Skeletal muscle tissue (tissue), 4 donors: ENCODE data around the gene XIRP2. TPM values are rescaled to one million over a fixed set of nuclear protein-coding genes. Genes with fewer than 3 reads are reported as not detected.

Experiments
- H3K27ac ChIP-seq: one replicate; pipeline ENCODE4 v1.7.0; 2013; ENCODE audit warnings: mild to moderate bottlenecking, low read depth, low read length, inconsistent platforms
- H3K27me3 ChIP-seq, 3 donors: one replicate each; pipeline ENCODE4 v1.7.0; 2013; ENCODE audit warnings: low read length in 3 of 3; ENCODE audit not compliant: control insufficient read depth in 3 of 3, insufficient read depth in 3 of 3
- H3K36me3 ChIP-seq, 3 donors: one replicate each; pipeline ENCODE4 v1.7.0; 2013; ENCODE audit warnings: low read length in 3 of 3; ENCODE audit not compliant: control insufficient read depth in 3 of 3, insufficient read depth in 3 of 3
- H3K4me1 ChIP-seq, 3 donors: one replicate each; pipeline ENCODE4 v1.7.0; 2013; ENCODE audit warnings: low read length in 3 of 3, mild to moderate bottlenecking in 3 of 3; ENCODE audit not compliant: control insufficient read depth in 3 of 3, insufficient read depth in 3 of 3
- H3K4me3 ChIP-seq, 3 donors: one replicate each; pipeline ENCODE4 v1.7.0; 2013; ENCODE audit warnings: low read length in 3 of 3
- H3K9ac ChIP-seq, 3 donors: one replicate each; pipeline ENCODE4 v1.7.0; 2013; ENCODE audit warnings: low read length in 3 of 3, mild to moderate bottlenecking in 3 of 3, moderate library complexity in 2 of 3, low read depth in 1 of 3
- H3K9me3 ChIP-seq, 3 donors: one replicate each; pipeline ENCODE4 v1.7.0; 2013; ENCODE audit warnings: low read length in 3 of 3; ENCODE audit not compliant: control insufficient read depth in 3 of 3
- total RNA-seq: library from RNA; depleted of rRNA; stranded (reverse); fragments of >200 nt; gene quantifications from one replicate; pipeline ENCODE4 v1.2.3, GENCODE V29; 2014
- donor health status: Osteomylitis.

XIRP2 gene
- total RNA-seq, 1 donor from 2014 or later, result 38.6 TPM

DNA sequence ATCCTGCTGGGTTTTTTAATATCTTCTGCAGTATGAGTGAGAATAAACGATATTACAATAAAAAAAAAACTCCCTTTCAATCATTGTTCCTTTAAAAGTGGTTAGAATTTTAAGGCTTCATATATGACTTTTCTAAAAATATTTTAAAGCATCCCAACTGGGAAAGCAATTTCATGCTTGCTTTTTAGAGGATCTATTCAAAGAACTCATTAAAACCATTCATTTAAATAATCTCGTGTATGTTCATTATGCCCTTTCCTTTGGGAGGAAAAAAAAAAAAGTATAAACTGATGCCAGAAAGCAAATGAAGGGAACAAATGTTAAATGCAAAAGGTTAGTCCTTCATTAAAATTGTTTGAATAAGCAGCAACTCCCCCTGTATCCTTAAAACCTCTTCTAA is 81.2 kb downstream of the XIRP2 start:
- peaks cover 0 to 3% (median 0%) of the 10 kb centered on the region in 3 donors for H3K9me3 ChIP-seq
- no peak overlapping the region for H3K27ac ChIP-seq
- H3K4me3 ChIP-seq, result no peak overlapping the region
- H3K9ac ChIP-seq, result no peak overlapping the region
- H3K36me3 ChIP-seq, result no peaks in the 10 kb centered on the region
- no peaks in the 10 kb centered on the region for H3K4me1 ChIP-seq
- no peaks in the 10 kb centered on the region for H3K27me3 ChIP-seq

DNA sequence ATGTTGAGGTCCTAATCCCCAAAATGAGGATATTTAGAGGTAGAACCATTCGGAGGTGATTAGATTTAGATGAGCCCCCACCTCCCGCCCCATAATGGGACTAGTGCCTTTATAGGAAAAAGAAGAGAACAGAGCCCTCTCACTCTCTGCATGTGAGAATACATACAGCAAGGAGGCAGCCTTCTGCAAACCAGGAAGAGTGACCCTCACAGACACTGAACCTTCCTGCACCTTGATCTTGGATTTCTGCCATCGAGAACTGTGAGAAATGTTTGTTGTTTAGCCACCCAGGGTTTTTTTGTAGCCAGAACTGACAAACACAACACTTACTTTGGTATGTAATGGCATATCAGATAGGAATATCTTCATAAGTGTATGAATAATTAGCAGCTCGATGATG is 83.7 kb downstream of the XIRP2 start:
- Histone ChIP-seq H3K27me3 (no peaks in the 10 kb centered on the region), H3K27ac (no peak overlapping the region), H3K9me3 (peaks cover 0 to 3% (median 2%) of the 10 kb centered on the region in 3 donors), H3K4me3 (no peak overlapping the region), H3K4me1 (no peaks in the 10 kb centered on the region), H3K9ac (no peak overlapping the region), H3K36me3 (no peaks in the 10 kb centered on the region)

DNA sequence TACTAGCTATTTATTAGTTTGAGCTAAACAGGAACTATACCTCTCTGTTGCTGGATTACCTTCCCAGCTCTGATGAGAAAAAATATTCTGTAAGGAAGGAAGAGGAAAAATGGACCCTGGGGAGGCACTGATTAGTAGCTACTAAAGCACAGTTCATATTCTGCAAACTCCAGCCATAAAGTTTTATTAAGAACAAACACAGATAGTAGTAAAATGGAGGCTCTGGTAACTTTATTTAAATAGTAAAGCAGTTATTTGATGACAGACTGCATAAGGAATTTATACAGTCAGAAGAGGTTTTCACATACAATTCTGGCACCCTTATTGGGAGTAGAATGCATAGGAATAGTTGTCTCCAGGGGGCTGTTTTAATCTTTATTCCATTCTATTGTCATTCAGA is 84.1 kb downstream of the XIRP2 start:
- Histone ChIP-seq H3K9ac (no peak overlapping the region), H3K4me3 (no peak overlapping the region), H3K9me3 (peaks cover 0 to 3% (median 2%) of the 10 kb centered on the region in 3 donors), H3K36me3 (no peaks in the 10 kb centered on the region), H3K27ac (no peak overlapping the region), H3K4me1 (no peaks in the 10 kb centered on the region), H3K27me3 (no peaks in the 10 kb centered on the region)

DNA sequence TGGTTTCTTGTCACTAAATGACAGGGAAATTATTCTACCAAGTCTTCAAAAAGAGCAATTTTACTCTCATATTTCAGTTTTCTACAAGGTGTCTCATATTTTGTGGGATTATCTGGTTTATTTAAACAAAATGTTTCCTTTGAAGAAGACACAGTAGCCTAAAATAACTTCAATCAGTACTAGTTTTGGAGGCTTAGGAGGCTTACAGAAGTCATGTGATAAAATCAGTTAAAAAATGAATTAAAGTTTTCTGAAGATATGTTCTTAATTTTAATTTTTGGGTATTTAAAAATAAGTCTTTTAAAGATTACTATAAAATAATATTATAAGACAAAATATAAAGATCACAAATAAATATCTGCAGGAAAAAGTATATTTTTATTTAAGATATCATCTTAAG is 95.9 kb downstream of the XIRP2 start:
- no peak overlapping the region for H3K4me3 ChIP-seq
- no peaks in the 10 kb centered on the region for H3K27me3 ChIP-seq
- no peak overlapping the region for H3K9ac ChIP-seq
- H3K4me1 ChIP-seq, result no peaks in the 10 kb centered on the region
- no peaks in the 10 kb centered on the region for H3K36me3 ChIP-seq
- H3K9me3 ChIP-seq, result peaks cover 0 to 2% (median 0%) of the 10 kb centered on the region in 3 donors
- H3K27ac ChIP-seq, result no peak overlapping the region

DNA sequence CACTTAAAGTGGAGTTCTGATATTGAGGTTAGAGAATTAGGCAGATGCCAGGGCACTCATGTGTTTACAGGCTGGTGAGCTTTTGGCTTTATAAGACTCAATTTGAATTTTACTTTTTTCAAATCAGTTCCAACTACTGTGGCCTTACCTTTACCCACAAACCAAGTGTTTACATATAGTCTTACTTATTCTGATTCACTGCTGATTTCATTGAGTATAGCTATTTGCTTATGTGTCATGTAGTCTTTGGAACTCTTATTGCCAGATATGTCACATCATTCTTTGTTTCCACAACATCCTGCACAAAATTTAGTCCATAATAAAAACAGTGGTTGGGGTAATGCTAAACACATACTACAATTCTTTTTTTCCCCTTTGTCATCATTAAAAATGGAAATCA is 96.5 kb downstream of the XIRP2 start:
- Histone ChIP-seq H3K4me3 (no peak overlapping the region), H3K36me3 (no peaks in the 10 kb centered on the region), H3K27me3 (no peaks in the 10 kb centered on the region), H3K9me3 (peaks cover 0 to 2% (median 0%) of the 10 kb centered on the region in 3 donors), H3K27ac (no peak overlapping the region), H3K9ac (no peak overlapping the region), H3K4me1 (no peaks in the 10 kb centered on the region)

DNA sequence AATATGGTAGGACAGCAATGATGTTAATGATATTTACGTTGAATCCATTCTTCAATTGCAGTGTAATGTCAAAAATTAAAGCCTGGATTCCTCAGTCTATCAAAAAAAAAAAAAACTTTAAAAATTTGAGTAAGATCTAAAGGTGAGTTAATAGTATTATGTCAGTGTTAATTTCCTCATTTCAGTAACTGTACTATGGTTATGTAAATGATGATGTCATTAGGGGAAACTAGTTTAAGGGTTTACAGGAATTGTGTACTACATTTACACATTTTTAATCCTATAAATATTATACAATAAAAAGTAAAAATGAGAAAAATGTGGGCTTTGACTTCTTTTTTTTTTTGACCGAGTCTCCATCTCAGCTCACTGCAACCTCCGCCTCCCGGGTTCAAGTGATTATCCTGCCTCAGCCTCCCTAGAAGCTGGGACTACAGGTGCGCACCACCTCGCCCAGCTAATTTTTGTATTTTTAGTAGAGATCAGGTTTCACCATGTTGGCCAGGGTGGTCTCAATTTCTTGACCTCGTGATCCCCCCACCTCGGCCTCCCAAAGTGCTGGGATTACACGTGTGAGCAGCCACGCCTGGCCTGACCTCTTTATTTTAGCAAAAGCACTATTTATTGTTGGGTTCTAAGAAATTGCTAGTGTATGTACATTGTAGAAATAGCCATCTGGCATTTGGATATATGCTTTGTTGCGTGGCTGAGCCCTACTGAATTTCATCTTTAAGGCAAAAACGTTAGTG is 106.5 kb downstream of the XIRP2 start:
- no peak overlapping the region for H3K9ac ChIP-seq
- no peaks in the 10 kb centered on the region for H3K36me3 ChIP-seq
- H3K27ac ChIP-seq, result no peak overlapping the region
- H3K27me3 ChIP-seq, result no peaks in the 10 kb centered on the region
- no peaks in the 10 kb centered on the region for H3K9me3 ChIP-seq
- no peak overlapping the region for H3K4me3 ChIP-seq
- H3K4me1 ChIP-seq, result no peaks in the 10 kb centered on the region

DNA sequence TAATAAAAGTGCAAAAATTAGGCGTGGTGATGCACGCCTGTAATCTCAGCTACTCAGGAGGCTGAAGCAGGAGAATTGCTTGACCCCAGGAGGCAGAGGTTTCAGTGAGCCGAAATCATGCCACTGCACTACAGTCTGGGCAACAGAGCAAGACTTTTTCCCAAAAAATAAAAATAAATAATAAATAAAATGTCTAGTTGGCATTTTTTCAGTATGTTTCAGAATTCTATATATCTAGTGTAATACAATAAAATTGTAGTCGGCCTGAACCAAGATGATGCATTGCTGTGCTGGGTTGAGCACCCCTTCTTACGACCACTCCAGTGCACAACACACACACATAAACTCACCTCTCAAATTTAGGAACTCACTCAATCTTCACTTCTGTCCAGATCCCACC is 108.2 kb downstream of the XIRP2 start:
- Histone ChIP-seq H3K4me1 (no peaks in the 10 kb centered on the region), H3K9ac (no peak overlapping the region), H3K36me3 (no peaks in the 10 kb centered on the region), H3K27me3 (no peaks in the 10 kb centered on the region), H3K27ac (no peak overlapping the region), H3K4me3 (no peak overlapping the region), H3K9me3 (no peaks in the 10 kb centered on the region)

DNA sequence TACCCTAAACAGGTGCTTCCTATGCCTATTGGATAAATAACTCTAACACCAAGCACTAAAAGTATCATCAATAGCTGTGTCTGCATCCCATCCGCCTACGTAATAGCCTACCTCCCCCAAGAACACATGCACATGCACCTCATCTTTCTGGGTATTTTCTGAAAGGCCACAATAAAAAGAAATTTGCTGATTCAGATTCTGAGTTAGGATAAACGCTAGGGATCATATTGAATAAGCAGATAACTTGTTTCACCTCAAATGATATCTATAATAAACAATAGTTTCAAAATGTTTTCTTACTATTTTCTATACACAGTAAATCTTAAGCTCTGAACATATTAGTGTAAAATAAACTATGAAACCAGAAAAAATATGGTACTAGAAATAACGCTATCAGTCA is 112.9 kb downstream of the XIRP2 start:
- Histone ChIP-seq H3K27ac (no peak overlapping the region), H3K36me3 (no peaks in the 10 kb centered on the region), H3K4me3 (no peak overlapping the region), H3K9ac (no peak overlapping the region), H3K9me3 (no peaks in the 10 kb centered on the region), H3K4me1 (no peaks in the 10 kb centered on the region), H3K27me3 (no peaks in the 10 kb centered on the region)

DNA sequence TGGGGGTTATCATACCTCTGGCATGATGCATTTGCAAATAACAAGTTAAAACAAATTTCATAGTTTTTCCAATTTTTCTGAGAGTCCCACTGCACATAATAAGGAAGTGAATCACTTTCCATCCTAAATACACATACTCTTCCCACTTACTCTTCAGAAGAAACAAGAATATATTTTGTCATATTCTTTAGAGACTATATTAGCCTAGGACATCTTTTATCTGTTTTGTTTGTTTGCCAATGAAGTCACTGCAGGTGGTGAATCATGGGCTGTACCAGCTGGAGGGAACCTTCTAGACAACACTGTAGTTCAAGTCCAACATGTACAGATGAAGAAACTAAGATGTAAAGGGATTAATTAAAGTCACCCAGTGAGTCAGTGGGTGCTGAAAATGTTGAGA is 116.8 kb downstream of the XIRP2 start:
- Histone ChIP-seq H3K36me3 (no peaks in the 10 kb centered on the region), H3K4me1 (no peaks in the 10 kb centered on the region), H3K27ac (no peak overlapping the region), H3K27me3 (no peaks in the 10 kb centered on the region), H3K4me3 (no peak overlapping the region), H3K9ac (no peak overlapping the region), H3K9me3 (no peaks in the 10 kb centered on the region)

DNA sequence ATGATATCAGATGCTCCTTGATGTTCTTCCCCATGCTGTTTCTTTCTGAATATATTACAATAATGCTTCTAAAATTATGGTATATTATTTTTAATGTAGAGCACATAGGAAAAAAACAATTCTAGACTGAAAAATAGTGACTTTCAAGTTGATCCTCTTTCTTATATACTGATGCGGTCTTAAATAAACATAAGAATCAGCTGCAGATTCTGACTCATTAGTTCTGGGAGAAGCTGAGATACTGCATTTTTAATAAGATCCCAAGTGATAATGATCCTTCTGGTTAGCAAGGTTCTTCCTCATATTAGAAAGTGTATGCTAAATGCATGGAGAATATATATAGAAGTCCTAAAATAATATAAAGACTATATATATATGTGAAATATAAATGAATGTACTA is 124.9 kb downstream of the XIRP2 start:
- Histone ChIP-seq H3K9me3 (no peaks in the 10 kb centered on the region), H3K27ac (no peak overlapping the region), H3K36me3 (no peaks in the 10 kb centered on the region), H3K4me3 (no peak overlapping the region), H3K9ac (no peak overlapping the region), H3K4me1 (no peaks in the 10 kb centered on the region), H3K27me3 (no peaks in the 10 kb centered on the region)
